ENCODE results near the gene DDX55. TPM values are rescaled to one million over a fixed set of nuclear protein-coding genes. Genes with fewer than 3 reads are reported as not detected.
"Not testable (repeated sequence)": the region's sequence is repeated elsewhere in the genome, so short reads cannot be mapped to it uniquely, and the experiment has no call there.

Gene DDX55, protein sequence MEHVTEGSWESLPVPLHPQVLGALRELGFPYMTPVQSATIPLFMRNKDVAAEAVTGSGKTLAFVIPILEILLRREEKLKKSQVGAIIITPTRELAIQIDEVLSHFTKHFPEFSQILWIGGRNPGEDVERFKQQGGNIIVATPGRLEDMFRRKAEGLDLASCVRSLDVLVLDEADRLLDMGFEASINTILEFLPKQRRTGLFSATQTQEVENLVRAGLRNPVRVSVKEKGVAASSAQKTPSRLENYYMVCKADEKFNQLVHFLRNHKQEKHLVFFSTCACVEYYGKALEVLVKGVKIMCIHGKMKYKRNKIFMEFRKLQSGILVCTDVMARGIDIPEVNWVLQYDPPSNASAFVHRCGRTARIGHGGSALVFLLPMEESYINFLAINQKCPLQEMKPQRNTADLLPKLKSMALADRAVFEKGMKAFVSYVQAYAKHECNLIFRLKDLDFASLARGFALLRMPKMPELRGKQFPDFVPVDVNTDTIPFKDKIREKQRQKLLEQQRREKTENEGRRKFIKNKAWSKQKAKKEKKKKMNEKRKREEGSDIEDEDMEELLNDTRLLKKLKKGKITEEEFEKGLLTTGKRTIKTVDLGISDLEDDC
- 42.5 and 45.4 TPM in 2 replicates for total RNA-seq (2014; rRNA removed; shearing (Covaris generic))

DNA sequence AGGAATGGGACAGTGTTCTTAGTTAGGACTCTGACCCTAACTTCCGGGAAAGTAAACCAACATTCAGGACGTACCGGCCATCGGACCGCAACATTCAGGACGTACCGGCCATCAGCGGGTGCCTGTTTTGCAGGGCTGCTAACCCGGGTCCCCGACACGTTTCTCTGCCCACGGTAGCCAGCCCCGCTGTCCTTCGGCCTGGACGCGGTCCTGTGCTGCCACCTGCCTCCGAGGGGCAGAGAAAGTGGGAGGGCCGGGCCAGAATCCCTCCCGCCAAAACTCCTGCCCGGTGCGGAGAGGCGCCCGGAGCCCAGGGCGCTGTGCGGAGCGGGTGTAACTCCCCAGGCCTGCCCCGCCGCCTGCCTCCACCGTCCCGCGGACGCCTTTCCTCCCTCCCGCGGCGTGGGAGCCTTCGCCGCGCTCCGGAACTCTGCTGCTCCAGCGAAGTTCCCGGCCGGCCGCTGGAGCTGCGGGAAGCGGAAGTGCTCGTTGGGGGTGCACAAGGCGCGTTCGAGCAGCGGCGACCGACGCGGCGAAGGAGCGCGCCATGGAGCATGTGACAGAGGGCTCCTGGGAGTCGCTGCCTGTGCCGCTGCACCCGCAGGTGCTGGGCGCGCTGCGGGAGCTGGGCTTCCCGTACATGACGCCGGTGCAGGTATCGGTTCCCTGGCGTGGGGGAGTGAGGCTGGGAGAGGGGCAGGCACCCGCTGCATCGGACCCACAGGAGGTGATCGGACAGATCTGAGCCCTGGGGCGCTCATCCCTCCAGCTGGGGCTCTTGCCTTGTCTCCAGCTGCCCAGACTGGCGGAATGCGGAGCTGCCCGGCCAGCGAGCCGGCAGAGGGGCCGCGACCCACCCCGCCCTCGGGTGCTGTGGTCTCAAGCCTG, at the start of gene DDX55:
DDX55 (plus strand) TSS at position 498 of the 888 bp plus-strand sequence; CDS start at position 548, 50 bp downstream.
- peak; percentile 89 for DNase-seq (ENCODE audit: low read depth)

DNA sequence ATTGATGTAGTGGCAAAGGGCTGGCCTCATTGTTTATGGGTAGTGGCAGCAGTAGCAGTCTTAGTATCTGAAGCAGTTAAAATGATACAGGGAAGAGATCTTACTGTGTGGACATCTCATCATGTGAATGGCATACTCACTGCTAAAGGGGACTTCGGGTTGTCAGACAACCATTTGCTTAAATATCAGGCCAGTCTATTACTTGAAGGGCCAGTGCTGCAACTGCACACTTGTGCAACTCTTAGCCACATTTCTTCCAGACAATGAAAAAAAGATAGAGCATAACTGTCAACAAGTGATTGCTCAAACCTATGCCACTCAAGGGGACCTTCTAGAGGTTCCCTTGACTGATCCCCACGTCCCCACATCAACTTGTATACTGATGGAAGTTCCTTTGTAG, 47.8 kb upstream of the DDX55 start:
- not testable (repeated sequence) for DNase-seq (ENCODE audit: low read depth)

DNA sequence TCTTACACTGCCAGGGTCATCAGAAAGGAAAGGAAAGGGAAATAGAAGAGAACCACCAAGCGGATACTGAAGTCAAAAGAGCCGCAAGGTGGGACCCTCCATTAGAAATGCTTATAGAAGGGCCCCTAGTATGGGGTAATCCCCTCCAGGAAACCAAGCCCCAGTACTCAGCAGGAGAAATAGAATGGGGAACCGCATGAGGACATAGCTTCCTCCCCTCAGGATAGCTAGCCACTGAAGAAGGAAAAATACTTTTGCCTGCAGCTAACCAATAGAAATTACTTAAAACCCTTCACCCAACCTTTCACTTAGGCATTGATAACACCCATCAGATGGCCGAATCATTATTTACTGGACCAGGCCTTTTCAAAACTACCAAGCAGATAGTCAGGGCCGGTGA, 47.1 kb upstream of the DDX55 start:
- DNase-seq (ENCODE audit: low read depth) = not testable (repeated sequence)

DNA sequence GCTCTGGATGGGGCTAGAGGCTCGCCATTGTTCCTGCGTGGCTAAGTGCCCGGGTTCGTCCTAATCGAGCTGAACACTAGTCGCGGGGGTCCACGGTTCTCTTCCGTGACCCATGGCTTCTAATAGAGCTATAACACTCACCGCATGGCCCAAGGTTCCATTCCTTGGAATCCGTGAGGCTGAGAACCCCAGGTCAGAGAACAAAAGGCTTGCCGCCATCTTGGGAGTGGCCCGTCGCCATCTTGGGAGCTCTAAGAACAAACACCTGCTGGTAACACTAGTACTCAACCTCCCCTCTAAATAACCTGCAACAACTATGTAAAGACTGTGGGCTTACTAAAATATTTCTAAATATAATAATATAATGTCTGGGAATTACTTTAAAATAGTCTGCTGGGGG, 43.4 kb upstream of the DDX55 start:
- DNase-seq (ENCODE audit: low read depth) = not testable (repeated sequence)

DNA sequence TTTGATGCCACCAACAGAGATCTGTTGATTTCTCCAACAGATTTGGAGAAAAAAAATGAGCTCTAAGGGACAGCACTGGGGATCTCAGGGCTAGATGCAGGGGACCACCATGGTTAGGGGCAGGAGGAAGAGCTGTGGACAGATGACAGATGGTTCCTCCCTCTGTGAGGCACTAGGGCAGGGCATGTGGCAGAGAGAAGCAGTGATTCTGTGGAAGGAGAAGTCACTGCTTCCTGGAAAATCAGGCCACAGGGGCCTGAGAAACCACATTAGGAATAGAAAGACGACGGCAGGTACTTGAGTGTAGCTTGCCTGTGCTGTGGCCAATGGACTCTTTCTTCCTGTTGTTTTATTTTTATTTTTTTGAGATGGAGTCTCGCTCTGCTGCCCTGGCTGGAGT, 42.4 kb upstream of the DDX55 start:
- no peak for DNase-seq (ENCODE audit: low read depth)

DNA sequence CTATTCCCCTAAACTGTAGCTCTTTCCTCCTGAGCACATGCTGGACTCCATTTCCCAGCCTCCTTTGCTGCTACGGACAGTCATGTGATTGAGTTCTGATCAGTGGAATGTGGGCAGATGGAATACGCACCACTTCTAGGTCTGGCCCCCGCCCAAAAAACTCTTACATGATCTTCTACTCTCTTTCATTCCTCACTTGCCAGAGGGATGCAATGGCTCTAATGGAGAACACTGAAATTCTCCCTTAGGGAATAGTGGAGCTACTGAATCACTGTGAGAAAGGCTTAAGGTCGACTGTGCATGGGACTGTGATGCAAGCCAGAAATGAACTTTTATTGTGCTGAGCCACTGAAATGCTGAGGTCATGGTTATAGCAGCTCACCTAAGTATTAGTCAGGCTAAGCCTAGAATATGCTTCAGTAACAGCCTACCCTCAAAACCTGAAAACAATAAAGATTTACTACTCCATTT, 30.5 kb upstream of the DDX55 start:
- DNase-seq (ENCODE audit: low read depth) = peak; percentile 46

DNA sequence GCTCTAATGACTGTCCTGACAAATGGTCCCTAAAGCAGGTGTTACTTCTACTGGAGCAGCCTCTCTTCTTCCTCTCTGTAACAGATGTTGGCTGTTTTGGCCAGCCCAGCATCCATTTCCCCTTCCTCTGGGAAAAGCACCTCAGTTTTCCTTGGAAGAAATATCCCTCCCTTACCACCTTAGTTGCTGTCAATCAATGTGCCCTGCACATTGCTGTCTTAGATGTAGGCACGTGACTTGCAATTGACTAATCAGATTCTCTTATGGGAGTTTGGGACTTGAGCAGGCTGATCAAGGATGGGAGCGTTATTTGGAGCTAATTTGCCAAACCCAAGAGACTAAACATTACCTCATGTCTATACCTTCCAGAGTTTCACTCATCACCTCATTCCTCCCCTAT, 29.5 kb upstream of the DDX55 start:
- no peak for DNase-seq (ENCODE audit: low read depth)

DNA sequence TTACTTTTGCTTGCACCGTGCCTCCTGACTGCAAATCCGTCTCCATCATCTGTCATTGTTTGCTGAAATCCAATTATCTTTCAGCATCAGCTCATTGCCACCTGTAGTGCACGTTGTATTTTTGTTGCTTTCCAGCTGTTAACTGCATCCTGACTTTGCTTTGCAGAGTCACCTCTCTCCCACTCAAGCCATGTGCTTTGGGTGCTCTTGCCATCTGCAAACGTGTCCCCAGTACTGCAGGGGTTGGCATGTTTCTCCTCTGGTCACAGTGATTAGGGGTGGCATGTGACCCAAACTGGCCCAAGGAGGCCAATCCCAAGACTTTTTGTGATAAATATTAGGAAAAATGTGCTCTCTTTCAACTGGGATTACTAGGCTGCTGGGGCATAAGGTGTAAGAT, 28.0 kb upstream of the DDX55 start:
- no peak for DNase-seq (ENCODE audit: low read depth)

DNA sequence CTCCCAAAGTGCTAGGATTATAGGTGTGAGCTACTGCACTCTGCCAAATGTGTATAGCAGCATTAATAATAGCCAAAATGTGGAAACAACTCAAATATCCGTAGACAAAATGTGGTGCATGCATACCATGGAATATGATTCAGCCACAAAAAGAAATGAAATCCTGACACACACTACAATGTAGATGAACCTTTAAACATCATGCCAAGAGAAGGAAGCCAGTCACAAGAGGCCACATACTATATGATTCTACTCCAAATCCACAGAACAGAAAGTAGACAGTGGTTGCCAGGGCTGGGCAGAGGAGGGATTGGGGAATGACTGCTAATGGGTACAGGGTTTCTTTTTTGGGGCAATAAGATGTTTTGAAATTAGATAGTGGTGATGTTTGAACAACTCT, 25.3 kb upstream of the DDX55 start:
- DNase-seq (ENCODE audit: low read depth) = no peak

DNA sequence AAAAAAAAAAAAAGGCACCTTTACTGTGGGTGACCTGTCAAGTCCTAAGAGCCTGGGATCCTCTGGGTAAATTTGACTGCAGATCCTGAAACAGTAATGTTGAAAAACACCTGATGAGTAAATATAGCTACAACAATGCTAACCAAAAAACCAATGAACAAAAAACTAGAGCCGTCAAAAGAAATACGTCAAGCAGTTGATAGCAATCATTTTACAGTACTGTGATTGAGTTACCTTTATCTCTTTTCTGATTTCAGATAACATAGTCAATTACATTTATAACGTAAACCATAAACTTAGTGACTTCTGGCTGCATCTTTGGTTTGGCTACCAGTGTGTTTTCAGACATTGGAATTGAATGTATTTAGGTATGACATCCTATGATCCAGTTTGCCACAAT, 23.7 kb upstream of the DDX55 start:
- no peak for DNase-seq (ENCODE audit: low read depth)

DNA sequence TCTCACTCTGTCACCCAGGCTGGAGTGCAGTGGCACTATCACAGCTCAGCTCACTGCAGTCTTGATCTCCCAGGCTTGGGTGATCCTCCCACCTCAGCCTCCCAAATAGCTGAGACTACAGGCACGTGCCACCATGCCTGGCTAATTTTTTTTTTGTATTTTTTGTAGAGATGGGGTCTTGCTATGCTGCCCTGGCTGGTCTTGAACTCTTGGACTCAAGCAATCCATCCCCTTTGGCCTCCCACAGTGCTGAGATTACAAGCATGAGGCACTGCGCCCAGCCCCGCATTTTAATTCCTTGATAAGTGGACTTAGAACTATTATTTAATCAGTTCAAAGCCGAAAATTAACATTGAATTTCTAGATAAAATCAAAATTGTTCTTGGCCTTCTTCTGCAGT, 23.1 kb upstream of the DDX55 start:
- not testable (repeated sequence) for DNase-seq (ENCODE audit: low read depth)

DNA sequence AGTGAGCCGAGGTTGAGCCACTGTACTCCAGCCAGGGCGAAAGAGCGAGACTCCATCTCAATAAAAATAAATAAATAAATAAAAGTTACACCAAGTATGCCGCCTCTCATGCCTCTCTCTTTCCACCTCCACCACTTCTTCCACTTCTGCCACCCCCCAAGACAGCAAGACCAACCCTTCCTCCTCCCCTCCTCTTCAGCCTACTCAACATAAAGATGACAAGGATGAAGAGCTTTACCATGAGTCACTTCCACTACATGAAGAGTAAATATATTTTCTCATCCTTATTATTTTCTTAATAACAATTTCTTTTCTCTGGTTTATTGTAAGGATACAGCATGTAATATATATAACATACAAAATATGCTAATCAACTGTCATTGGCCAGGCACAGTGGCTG, 21.1 kb upstream of the DDX55 start:
- DNase-seq (ENCODE audit: low read depth) = no peak

DNA sequence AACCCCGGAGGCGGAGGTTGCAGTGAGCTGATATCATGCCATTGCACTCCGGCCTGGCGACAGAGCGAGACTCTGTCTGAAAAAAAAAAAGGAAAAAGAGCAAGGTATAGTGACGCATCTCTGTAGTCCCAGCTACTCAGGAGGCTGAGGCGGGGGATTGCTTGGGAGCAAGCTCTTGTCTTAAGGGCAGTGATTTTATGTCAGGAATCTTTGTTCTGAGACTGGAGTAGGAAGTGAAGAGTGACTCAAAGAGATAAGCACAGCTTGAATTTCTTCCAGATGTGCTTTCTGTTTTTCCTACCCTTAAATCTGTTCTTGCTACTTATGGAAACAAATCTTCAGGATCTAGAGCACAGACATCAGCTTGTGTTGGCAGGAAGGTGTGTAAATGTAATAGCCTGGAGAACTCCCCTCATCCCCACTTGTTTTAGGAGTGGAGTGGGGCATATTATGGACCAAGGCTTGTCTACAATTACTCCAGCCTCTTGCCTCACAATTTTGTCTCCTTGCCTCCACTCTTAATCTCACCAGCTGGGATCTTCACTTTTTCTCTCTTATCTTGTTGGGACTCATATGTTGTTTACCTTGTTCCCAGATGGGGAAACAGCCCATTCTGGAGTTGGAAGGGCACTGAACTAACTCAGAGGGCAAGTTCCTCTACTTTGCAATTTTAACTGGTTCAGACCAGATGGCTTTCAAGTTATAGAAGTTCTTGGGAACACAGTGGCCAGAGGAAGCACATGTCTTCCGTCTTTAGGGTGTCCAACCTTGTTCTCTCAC, 10.0 kb upstream of the DDX55 start:
- DNase-seq (ENCODE audit: low read depth) = peak; percentile 74

DNA sequence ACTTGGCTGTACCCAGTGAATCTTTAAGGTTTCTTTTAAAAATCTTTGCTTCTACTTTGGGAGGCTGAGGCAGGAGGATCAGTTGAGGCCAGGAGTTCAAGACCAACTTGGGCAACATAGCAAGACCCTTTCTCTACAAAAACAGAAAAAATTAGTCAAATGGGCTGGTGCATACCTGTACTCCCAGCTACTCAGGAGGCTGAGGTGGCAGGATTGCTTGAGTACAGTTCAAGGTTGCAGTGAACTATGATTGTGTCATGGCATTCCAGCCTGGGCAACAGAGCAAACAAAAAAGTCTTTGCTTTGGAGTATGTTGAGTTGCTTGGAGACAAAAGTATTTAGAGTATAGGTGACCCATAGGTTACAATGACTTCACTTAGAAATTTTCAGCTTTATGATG, 6.2 kb upstream of the DDX55 start:
- DNase-seq (ENCODE audit: low read depth) = no peak

DNA sequence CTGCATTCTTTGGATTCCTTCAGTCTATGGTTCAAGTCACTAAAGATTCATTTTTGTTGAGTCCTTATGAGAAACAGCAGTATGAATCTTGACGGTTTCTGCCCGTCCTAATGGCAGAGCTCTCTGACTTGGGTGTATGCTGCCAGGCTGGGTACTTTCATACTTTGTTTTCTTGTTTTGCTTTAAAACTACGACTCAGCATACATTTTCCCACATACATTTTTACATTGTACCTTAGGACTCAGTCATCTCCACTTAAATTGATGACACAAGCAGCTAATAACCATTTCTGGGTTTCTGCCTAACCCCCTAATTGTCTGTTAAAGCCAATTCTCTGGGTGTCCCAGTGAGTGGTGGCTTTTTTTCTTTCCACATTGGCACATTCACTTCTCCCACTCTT, 4.8 kb upstream of the DDX55 start:
- DNase-seq (ENCODE audit: low read depth) = no peak

DNA sequence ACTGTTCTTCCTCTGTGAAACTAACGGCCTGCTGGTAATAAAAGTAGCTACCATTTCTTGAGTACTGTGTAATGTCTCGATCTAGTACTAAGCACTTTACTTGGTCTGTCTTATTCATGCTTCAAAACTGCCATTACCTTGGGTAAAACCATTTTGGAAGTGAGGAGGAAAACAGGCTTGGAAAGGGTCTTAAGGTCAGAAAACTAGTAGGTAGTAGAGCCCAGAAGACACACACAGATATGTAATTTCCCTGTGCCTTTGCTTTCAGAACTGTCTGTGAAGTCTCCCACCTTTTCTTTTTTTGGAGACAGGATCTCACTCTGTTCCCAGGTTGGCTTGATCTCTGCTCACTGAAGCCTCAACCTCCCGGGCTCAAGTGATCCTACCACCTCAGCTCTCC, 3.4 kb upstream of the DDX55 start:
- DNase-seq (ENCODE audit: low read depth) = no peak

DNA sequence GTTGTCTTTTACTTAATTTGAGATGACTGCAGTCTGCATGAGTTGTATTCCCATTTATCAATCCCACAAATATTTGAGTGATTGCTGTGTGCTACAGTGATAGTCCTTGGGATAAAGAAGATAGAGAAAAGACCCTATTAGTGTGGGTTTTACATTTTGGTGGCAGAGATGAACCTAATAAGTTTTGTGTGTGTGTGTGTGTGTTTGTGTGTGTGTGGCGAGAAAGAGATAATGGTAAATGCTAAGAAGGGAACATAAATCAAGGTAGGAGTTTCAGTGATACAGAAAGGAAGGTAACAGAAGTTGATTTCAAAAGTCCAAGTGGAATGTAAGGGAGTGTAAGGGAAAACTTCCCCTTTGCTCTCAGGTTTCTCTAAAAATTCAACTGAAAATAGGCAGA, 2.6 kb upstream of the DDX55 start:
- no peak for DNase-seq (ENCODE audit: low read depth)

DNA sequence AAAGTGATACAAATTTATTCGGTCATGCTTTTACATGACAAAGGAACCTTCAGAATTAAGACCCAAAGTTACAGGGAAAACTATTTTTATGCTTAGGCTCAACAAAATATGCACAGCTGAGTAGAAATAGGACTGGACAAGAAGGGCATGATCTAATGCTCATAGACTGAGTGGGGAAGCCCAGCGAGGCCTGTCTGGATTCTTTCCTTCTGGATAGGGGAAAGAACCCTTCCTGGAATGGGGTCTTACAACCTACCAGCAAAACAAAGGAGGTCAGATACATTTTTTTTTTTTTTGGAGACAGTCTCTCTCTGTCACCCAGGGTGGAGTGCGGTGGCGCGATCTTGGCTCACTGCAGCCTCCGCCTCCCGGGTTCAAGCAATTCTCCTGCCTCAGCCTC, 2.2 kb upstream of the DDX55 start:
- no peak for DNase-seq (ENCODE audit: low read depth)

DNA sequence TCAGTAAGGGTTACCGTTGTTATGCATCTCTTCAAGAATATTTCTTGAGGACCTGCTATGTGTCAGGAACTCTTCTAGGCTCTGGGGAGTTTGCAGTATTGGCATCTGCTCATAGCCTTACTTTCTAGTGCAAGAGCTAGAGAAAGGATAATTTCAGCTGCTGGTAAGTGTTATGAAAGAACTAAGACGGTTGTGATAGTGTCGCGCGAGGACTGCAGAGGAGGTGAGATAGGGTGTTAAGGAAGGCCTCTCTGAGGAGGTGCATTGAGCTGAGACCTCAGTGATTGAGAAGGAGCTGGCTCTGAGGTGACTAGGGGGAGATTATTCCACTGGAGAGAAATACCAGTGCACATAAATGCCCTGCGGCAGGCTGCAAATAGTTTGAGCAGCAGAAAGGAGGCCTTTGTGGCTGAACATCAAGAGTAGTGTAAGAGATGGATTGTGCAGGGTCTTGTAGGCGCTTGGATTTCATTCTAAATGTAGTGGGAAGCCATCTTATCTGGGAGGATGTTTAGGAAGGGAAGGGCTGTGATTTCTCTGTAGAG, 824 bp downstream of the DDX55 start:
- DNase-seq (ENCODE audit: low read depth) = no peak

DNA sequence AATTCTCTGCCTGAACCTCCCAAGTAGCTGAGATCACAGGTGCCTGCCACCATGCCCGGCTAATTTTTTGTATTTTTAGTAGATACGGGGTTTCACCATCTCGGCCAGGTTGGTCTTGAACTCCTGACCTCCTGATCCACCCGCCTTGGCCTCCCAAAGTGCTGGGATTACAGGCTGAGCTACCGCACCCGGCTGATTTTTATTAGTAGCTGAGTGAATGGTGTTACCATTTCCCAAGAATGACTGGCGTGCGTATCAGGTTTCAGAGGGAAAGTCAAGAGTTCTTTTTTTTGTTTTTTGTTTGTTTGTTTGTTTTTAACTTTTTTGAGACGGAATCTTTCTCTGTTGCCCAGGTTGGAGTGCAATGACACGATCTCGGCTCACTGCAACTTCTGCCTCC, 1.6 kb downstream of the DDX55 start:
- DNase-seq (ENCODE audit: low read depth) = not testable (repeated sequence)

DNA sequence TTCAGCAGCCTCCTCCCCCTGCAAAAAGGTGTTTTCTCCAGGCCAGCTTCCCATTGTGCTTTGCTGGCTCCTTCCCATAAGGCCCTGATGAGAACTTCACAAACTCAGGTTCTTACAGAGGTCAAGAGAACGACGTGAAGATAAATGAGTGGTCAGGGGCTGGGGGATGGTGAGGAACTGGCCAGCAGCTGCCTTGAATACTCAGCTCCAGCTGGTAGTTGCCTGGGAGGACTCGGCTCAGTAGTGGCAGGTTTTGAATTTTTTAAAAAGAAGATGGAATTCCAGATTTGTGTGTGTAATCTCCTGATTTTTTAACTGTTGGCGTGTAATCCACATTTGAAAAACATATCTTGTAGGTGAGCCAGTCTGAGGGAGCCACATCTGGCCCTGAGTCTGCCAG, 5.9 kb downstream of the DDX55 start:
- no peak for DNase-seq (ENCODE audit: low read depth)
